Astrocyte of the cerebellum (primary cell): ENCODE results near the gene ARRDC1.

ENCODE experiments used
- DNase-seq: peaks from one replicate; pipeline ENCODE4 v3.0.0-alpha.2; 2011; ENCODE audit warnings: low read depth
- H3K4me3 ChIP-seq: 2 replicates; pipeline ENCODE4 v1.5.1; 2011; ENCODE audit warnings: mild to moderate bottlenecking, low read depth, low read length, moderate library complexity
- CTCF ChIP-seq: IDR thresholded peaks from 2 replicates; pipeline ENCODE4 v1.5.1; 2012; ENCODE audit warnings: low read length, low read depth, moderate library complexity, mild to moderate bottlenecking; ENCODE audit errors: missing control alignments
- in situ Hi-C: cut with HindIII; loops from 2 replicates; pipeline ENCODE4 v1.10.0; 2017; ENCODE audit warnings: low sequenced_read_pairs

ARRDC1 gene

GRCh38 chr9:137646341-137646740 is 40.9 kb downstream of the ARRDC1 start:
- TF ChIP-seq CTCF, result no peak
- no peak for DNase-seq
- H3K4me3 ChIP-seq, result no peak overlapping the region
- in situ Hi-C loops, result no loop called here

GRCh38 chr9:137647096-137647714 is 41.7 kb downstream of the ARRDC1 start:
- no peak overlapping the region for H3K4me3 ChIP-seq
- TF ChIP-seq CTCF, result no peak
- DNase-seq, result no peak
- in situ Hi-C loops, result no loop called here

GRCh38 chr9:137648396-137648795 is 42.9 kb downstream of the ARRDC1 start:
- TF ChIP-seq CTCF, result no peak
- in situ Hi-C loops, result no loop called here
- peak; percentile 22 for DNase-seq
- no peak overlapping the region for H3K4me3 ChIP-seq

- in situ Hi-C loops, result no loop called here
Measured at GRCh38 chr9:137649553-137649952, 44.1 kb downstream of the ARRDC1 start.

GRCh38 chr9:137650259-137650658 is 44.8 kb downstream of the ARRDC1 start:
- in situ Hi-C loops, result no loop called here
- no peak overlapping the region for H3K4me3 ChIP-seq
- DNase-seq, result no peak
- TF ChIP-seq CTCF, result no peak

More at GRCh38 chr9:137649553-137649952, 44.1 kb downstream of the ARRDC1 start:
- no peak for TF ChIP-seq CTCF
- H3K4me3 ChIP-seq, result no peak overlapping the region
- no peak for DNase-seq

- in situ Hi-C loops, result no loop called here
- no peak for TF ChIP-seq CTCF
- no peak for DNase-seq
- no peak overlapping the region for H3K4me3 ChIP-seq
Measured at GRCh38 chr9:137650779-137651178, 45.3 kb downstream of the ARRDC1 start.

GRCh38 chr9:137656416-137656815 is 50.9 kb downstream of the ARRDC1 start:
- no peak overlapping the region for H3K4me3 ChIP-seq
- in situ Hi-C loops, result no loop called here
- no peak for DNase-seq
- TF ChIP-seq CTCF, result no peak
